NB4 (cell line): ENCODE data around the gene ERBIN.

Experiments used
- CTCF ChIP-seq: IDR thresholded peaks from one replicate; pipeline ENCODE4 v1.5.1; 2012; ENCODE audit warnings: low read depth, low read length
- POLR2A ChIP-seq: IDR thresholded peaks from 2 replicates; pipeline ENCODE4 v1.6.1; 2011; ENCODE audit warnings: mild to moderate bottlenecking; ENCODE audit not compliant: insufficient read length; ENCODE audit errors: extremely low read depth

DNA sequence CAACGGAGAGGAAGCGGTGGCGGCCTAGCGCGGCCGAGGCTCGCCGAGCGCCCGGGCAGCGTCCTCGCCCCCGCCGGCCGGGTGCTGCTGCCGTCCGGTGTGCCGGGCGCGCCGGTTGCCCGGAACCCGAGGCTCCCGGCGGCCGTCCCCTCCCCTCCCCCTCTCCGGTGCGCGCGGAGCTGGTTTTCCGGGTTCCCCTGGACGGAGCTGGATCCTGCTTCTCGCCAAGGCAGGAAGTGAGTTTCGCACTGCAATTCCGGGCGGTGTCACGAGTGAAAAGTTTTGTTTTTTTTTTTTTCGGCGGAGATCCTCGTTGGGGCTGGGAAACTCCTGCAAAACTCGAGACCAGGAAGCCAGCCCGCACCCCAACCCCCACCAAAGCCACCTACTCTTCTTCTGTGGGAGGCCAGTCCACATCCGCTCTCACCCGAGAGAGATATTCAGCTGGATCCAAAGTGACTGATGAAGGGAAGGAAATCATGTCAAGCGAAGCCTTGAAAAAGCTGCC lies at the start of gene ERBIN:
- TF ChIP-seq CTCF (no peak), POLR2A (no peak)
